ENCODE measurements around the gene PNPLA7. TPM values are rescaled to one million over a fixed set of nuclear protein-coding genes. Genes with fewer than 3 reads are reported as not detected.

PNPLA7 gene
- total and polyA plus RNA-seq, 3 donors from 2014 or later, result 4.2 to 17.8 (median 10.9) TPM

DNA sequence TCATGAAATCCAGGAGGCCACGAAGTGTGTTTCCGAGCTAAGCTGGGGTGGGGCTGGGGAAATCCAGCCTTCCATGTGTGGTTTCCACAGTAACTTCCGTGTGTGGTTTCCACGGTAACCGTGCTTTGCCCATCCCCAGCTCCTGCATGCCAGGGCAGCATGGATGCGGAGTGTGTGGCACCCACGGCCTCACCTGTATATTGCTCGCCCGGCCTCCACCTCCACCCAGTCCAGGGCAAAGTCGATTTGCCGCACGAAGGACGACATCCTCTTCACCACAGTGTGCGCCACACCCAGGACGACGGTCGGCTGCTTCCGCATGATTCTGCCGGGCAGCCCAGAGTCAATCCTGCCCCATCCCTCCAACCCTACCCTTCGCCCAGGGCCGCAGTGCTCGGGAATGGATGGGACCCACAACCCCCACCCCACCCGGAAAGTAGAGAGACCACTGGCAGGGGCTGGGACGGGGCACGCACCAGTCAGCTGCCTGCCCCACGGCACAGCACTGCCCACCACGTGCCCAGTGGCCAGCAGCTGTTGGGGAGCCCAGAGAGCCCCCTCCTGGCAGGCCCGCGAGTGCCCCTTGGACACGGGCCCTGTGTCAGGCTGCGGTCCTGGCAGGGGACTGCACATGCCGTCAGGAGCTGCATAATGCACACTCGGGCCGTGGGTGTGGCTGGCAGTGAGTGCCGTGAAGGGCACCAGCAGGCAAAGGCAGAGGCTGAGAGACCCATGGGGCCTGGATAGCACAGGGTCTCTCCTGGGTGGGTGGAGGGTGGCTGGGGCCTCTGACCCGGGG, 52.1 kb downstream of the PNPLA7 start:
- H3K27me3 ChIP-seq, result no peaks in the 10 kb centered on the region
- intact Hi-C loops (cut with DNase I; ENCODE audit: low total_unique reads), result no loop called here
- DNase-seq, result no peak
- no peaks in the 10 kb centered on the region for H3K9me3 ChIP-seq
- no peaks in the 10 kb centered on the region for H3K4me1 ChIP-seq
- H3K4me3 ChIP-seq, result no peak overlapping the region
- 93 to 95% methylated on average over 28 to 33 of the region's 36 CpGs for WGBS, 2 donors
- H3K27ac ChIP-seq, result no peak overlapping the region
- TF ChIP-seq POLR2A (IDR thresholded peaks at IDR 0.05), result no peak
- no peak for TF ChIP-seq CTCF (IDR thresholded peaks at IDR 0.05)
- H3K36me3 ChIP-seq (ENCODE audit: low read depth, missing control alignments), result no peaks in the 10 kb centered on the region

DNA sequence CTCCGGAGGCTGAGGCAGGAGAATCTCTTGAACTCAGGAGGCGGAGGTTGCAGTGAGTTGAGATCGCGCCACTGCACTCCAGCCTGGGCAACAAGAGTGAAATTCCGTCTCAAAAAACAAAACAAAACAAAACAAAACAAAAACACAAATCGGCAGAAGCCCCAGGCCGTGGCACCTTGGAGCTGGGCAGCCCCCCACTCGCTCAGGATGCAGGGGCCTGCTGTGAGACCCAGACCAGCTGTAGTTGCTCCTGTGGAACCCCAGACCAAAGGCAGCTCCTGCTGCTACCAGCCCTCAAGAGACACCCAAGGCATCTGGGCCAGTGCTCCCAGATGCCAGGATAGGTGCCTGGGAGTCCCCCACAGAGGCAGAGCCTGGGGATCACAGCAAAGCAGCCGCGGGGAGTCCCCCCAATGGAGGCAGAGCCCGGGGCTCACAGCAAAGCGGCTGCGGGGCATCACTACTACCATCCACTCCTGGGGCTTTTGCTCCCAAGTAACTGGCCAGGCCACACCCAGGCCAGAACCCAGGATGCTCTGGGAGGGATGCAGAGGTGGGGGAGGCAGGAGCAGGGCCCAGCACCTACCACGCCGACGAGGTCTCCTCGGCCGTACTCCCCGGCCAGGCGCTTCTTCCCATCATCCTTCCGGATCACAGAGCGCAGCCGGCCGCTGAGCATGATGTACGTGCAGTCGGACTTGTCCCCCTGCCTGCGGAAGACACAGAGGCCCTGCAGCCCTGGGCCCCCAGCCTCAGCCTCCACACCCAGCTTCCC, 53.4 kb downstream of the PNPLA7 start:
- WGBS, 2 donors, result 96 to 98% methylated on average over 17 to 27 of the region's 27 CpGs
- no peak overlapping the region for H3K4me3 ChIP-seq
- intact Hi-C loops (cut with DNase I; ENCODE audit: low total_unique reads), result no loop called here
- DNase-seq, result no peak
- no peaks in the 10 kb centered on the region for H3K36me3 ChIP-seq (ENCODE audit: low read depth, missing control alignments)
- H3K4me1 ChIP-seq, result no peaks in the 10 kb centered on the region
- no peaks in the 10 kb centered on the region for H3K27me3 ChIP-seq
- no peak overlapping the region for H3K27ac ChIP-seq
- TF ChIP-seq CTCF (IDR thresholded peaks at IDR 0.05) (no peak), POLR2A (IDR thresholded peaks at IDR 0.05) (no peak)
- H3K9me3 ChIP-seq, result no peaks in the 10 kb centered on the region

DNA sequence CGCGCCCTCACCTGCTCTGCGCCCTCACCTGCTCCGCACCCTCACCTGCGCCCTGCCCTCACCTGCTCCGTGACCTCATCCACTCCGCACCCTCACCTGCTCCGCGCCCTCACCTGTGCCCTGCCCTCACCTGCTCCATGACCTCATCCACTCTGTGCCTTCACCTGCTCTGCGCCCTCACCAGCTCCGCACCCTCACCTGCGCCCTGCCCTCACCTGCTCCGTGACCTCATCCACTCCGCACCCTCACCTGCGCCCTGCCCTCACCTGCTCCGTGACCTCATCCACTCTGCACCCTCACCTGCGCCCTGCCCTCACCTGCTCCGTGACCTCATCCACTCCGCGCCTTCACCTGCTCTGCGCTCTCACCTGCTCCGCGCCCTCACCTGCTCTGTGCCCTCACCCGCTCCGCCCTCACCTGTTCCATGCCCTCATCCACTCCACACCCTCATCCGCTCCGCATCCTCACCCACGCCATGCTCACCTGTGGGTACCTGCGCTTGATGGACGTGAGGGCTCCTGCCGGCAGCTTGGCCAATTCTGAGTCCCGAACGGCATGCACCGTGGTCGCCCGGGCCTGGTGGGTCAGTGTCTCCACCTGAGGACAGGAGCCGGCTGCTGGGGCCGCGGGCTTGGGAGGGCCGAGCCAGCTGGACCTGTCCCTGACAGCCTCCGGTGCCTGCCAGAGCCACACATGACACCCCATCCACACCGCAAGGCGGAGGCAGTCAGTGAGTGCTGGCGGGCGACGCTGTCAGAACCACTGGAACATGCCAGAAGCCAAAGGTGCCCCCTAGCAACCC, 55.5 kb downstream of the PNPLA7 start:
- intact Hi-C loops (cut with DNase I; ENCODE audit: low total_unique reads), result no loop called here
- Histone ChIP-seq H3K27me3 (no peaks in the 10 kb centered on the region), H3K9me3 (no peaks in the 10 kb centered on the region), H3K27ac (no peak overlapping the region), H3K4me3 (no peak overlapping the region), H3K4me1 (no peaks in the 10 kb centered on the region), H3K36me3 (ENCODE audit: low read depth, missing control alignments) (no peaks in the 10 kb centered on the region)
- WGBS, 2 donors, result 96% methylated on average over 42 to 46 of the region's 46 CpGs
- no peak for DNase-seq
- TF ChIP-seq CTCF (IDR thresholded peaks at IDR 0.05), result no peak
- TF ChIP-seq POLR2A (IDR thresholded peaks at IDR 0.05), result no peak

GRCh38 chr9:137494104-137494544, 56.1 kb downstream of the PNPLA7 start:
- intact Hi-C loops (cut with DNase I; ENCODE audit: low total_unique reads), result no loop called here
- no peak overlapping the region for H3K27ac ChIP-seq
- H3K4me1 ChIP-seq, result no peaks in the 10 kb centered on the region
- no peak overlapping the region for H3K4me3 ChIP-seq
- WGBS, 2 donors, result 79 to 80% methylated on average over 13 of the region's 13 CpGs
- H3K9me3 ChIP-seq, result no peaks in the 10 kb centered on the region
- DNase-seq, result no peak
- H3K36me3 ChIP-seq (ENCODE audit: low read depth, missing control alignments), result no peaks in the 10 kb centered on the region
- no peak for TF ChIP-seq POLR2A (IDR thresholded peaks at IDR 0.05)
- no peak for TF ChIP-seq CTCF (IDR thresholded peaks at IDR 0.05)
- no peaks in the 10 kb centered on the region for H3K27me3 ChIP-seq
